ENCODE data around the gene BPIFB3. TPM values are rescaled to one million over a fixed set of nuclear protein-coding genes. Genes with fewer than 3 reads are reported as not detected.

The BPIFB3 gene
- polyA plus RNA-seq, 1 donor (not counting 4 experiments of a cell fraction or from before 2014, with no cell fraction given), result not detected

- Histone ChIP-seq H3K27me3 (ENCODE audit: control insufficient read depth, extremely low read depth, insufficient read depth, low read length) (no peaks in the 10 kb centered on the region), H3K4me3 (ENCODE audit: control insufficient read depth in 2 of 3, extremely low read depth in 1 of 3, insufficient read depth in 2 of 3, low read depth in 1 of 3, low read length in 3 of 3) (no peak overlapping the region), H3K9me1 (ENCODE audit: control insufficient read depth, extremely low read depth, insufficient read depth, low read length) (no peaks in the 10 kb centered on the region), H3K4me1 (ENCODE audit: control insufficient read depth, extremely low read depth, insufficient read depth, low read length) (no peaks in the 10 kb centered on the region), H3K27ac (ENCODE audit: control insufficient read depth, insufficient read depth, low read length) (no peak overlapping the region), H3K36me3 (ENCODE audit: control insufficient read depth in 2 of 2, extremely low read depth in 1 of 2, insufficient read depth in 2 of 2, low read length in 2 of 2) (no peaks in the 10 kb centered on the region), H2AFZ (ENCODE audit: control insufficient read depth, low read length) (no peak overlapping the region), H3K9me3 (ENCODE audit: control insufficient read depth, low read depth, low read length) (no peaks in the 10 kb centered on the region), H3K9ac (ENCODE audit: control insufficient read depth, extremely low read depth, insufficient read depth, low read length) (no peak overlapping the region), H3K4me2 (ENCODE audit: control insufficient read depth, extremely low read depth, insufficient read depth, low read depth, low read length) (no peak overlapping the region), H3K79me2 (ENCODE audit: control insufficient read depth, insufficient read depth, low read length) (no peaks in the 10 kb centered on the region), H4K20me1 (ENCODE audit: control insufficient read depth, extremely low read depth, insufficient read depth, low read length) (no peaks in the 10 kb centered on the region)
- no peak for FAIRE-seq
- dilution Hi-C loops (cut with MboI; ENCODE audit: extremely low pct_ligation_motif_present, low sequenced_read_pairs), result no loop called here
- TF ChIP-seq EZH2 (IDR thresholded peaks at IDR 0.05; ENCODE audit: low read length) (no peak), CTCF (optimal IDR thresholded peaks at IDR 0.05 in 1 of 3, IDR thresholded peaks at IDR 0.05 in 1 of 3, conservative IDR thresholded peaks at IDR 0.05 in 1 of 3; ENCODE audit: extremely low read depth in 1 of 3, insufficient read depth in 2 of 3, low read length in 3 of 3) (no peak)
- DNase-seq (ENCODE audit: low read depth, low spot score), result no peak
Observed at GRCh38 chr20:33017542-33017941, 36.2 kb upstream of the BPIFB3 start.

GRCh38 chr20:33018169-33018931 lies 35.4 kb upstream of the BPIFB3 start:
- FAIRE-seq (no peak), DNase-seq (ENCODE audit: low read depth, low spot score) (no peak)
- no peak overlapping the region for H2AFZ ChIP-seq (ENCODE audit: control insufficient read depth, low read length)
- no peak overlapping the region for H3K4me3 ChIP-seq (ENCODE audit: control insufficient read depth in 2 of 3, extremely low read depth in 1 of 3, insufficient read depth in 2 of 3, low read depth in 1 of 3, low read length in 3 of 3)
- no peaks in the 10 kb centered on the region for H3K9me1 ChIP-seq (ENCODE audit: control insufficient read depth, extremely low read depth, insufficient read depth, low read length)
- TF ChIP-seq CTCF (optimal IDR thresholded peaks at IDR 0.05 in 1 of 3, IDR thresholded peaks at IDR 0.05 in 1 of 3, conservative IDR thresholded peaks at IDR 0.05 in 1 of 3; ENCODE audit: extremely low read depth in 1 of 3, insufficient read depth in 2 of 3, low read length in 3 of 3), result no peak
- TF ChIP-seq EZH2 (IDR thresholded peaks at IDR 0.05; ENCODE audit: low read length), result no peak
- no peaks in the 10 kb centered on the region for H3K79me2 ChIP-seq (ENCODE audit: control insufficient read depth, insufficient read depth, low read length)
- H3K9ac ChIP-seq (ENCODE audit: control insufficient read depth, extremely low read depth, insufficient read depth, low read length), result no peak overlapping the region
- no peak overlapping the region for H3K4me2 ChIP-seq (ENCODE audit: control insufficient read depth, extremely low read depth, insufficient read depth, low read depth, low read length)
- no peaks in the 10 kb centered on the region for H4K20me1 ChIP-seq (ENCODE audit: control insufficient read depth, extremely low read depth, insufficient read depth, low read length)
- dilution Hi-C loops (cut with MboI; ENCODE audit: extremely low pct_ligation_motif_present, low sequenced_read_pairs), result no loop called here
- H3K27ac ChIP-seq (ENCODE audit: control insufficient read depth, insufficient read depth, low read length), result no peak overlapping the region
- H3K4me1 ChIP-seq (ENCODE audit: control insufficient read depth, extremely low read depth, insufficient read depth, low read length), result no peaks in the 10 kb centered on the region
- H3K27me3 ChIP-seq (ENCODE audit: control insufficient read depth, extremely low read depth, insufficient read depth, low read length), result no peaks in the 10 kb centered on the region
- no peaks in the 10 kb centered on the region for H3K9me3 ChIP-seq (ENCODE audit: control insufficient read depth, low read depth, low read length)
- no peaks in the 10 kb centered on the region for H3K36me3 ChIP-seq (ENCODE audit: control insufficient read depth in 2 of 2, extremely low read depth in 1 of 2, insufficient read depth in 2 of 2, low read length in 2 of 2)
